ENCODE data around the gene FZD10. TPM values are rescaled to one million over a fixed set of nuclear protein-coding genes. Genes with fewer than 3 reads are reported as not detected.

The FZD10 gene
- total RNA-seq, 2 donors from 2014 or later: under 0.01 to 0.52 TPM

- 17 to 29% methylated on average over 15 of the region's 15 CpGs for WGBS, 2 donors
- ATAC-seq: no peak
- intact Hi-C loops (cut with DNase I): no loop called here
- H3K4me1 ChIP-seq: peaks cover 14% of the 10 kb centered on the region
- no peak overlapping the region for H3K4me3 ChIP-seq
- DNase-seq: no peak
- no peaks in the 10 kb centered on the region for H3K36me3 ChIP-seq (replicated peaks in 1 of 2; ENCODE audit: insufficient read depth in 1 of 2, low read depth in 2 of 2)
- TF ChIP-seq CTCF (IDR thresholded peaks at IDR 0.05): no peak
- TF ChIP-seq POLR2A (IDR thresholded peaks at IDR 0.05): no peak
- no peak overlapping the region for H3K27ac ChIP-seq
- H3K27me3 ChIP-seq: peaks cover 0 to 11% of the 10 kb centered on the region in 2 donors
- no peaks in the 10 kb centered on the region for H3K9me3 ChIP-seq
These were observed 4.1 kb upstream of the FZD10 start for GRCh38 chr12:130157998-130158753.

- Histone ChIP-seq H3K4me3 (no peak overlapping the region), H3K27ac (no peak overlapping the region), H3K9me3 (no peaks in the 10 kb centered on the region), H3K27me3 (peaks cover 0 to 11% of the 10 kb centered on the region in 2 donors), H3K36me3 (replicated peaks in 1 of 2; ENCODE audit: insufficient read depth in 1 of 2, low read depth in 2 of 2) (no peaks in the 10 kb centered on the region), H3K4me1 (peaks cover 14% of the 10 kb centered on the region)
- no peak for DNase-seq
- TF ChIP-seq POLR2A (IDR thresholded peaks at IDR 0.05) (no peak), CTCF (IDR thresholded peaks at IDR 0.05) (no peak)
- WGBS, 2 donors: 47 to 58% methylated on average over 7 of the region's 7 CpGs
- intact Hi-C loops (cut with DNase I): no loop called here
- no peak for ATAC-seq
These were observed 3.6 kb upstream of the FZD10 start for GRCh38 chr12:130158754-130159059.

GRCh38 chr12:130160306-130160705 lies 2.0 kb upstream of the FZD10 start:
- H3K27ac ChIP-seq: no peak overlapping the region
- intact Hi-C loops (cut with DNase I): no loop called here
- 22 to 30% methylated on average over 7 of the region's 7 CpGs for WGBS, 2 donors

GRCh38 chr12:130160711-130161231 lies 1.5 kb upstream of the FZD10 start:
- H3K4me3 ChIP-seq: no peak overlapping the region
- intact Hi-C loops (cut with DNase I): no loop called here
- WGBS, 2 donors: 2 to 7% methylated on average over 19 to 43 of the region's 44 CpGs

More at GRCh38 chr12:130160306-130160705, 2.0 kb upstream of the FZD10 start:
- peaks cover 0 to 11% of the 10 kb centered on the region in 2 donors for H3K27me3 ChIP-seq
- H3K9me3 ChIP-seq: no peaks in the 10 kb centered on the region
- ATAC-seq: no peak
- no peak overlapping the region for H3K4me3 ChIP-seq
- H3K36me3 ChIP-seq (replicated peaks in 1 of 2; ENCODE audit: insufficient read depth in 1 of 2, low read depth in 2 of 2): no peaks in the 10 kb centered on the region
- no peak for TF ChIP-seq CTCF (IDR thresholded peaks at IDR 0.05)
- no peak for TF ChIP-seq POLR2A (IDR thresholded peaks at IDR 0.05)
- peaks cover 14% of the 10 kb centered on the region for H3K4me1 ChIP-seq
- DNase-seq: no peak

More at GRCh38 chr12:130160711-130161231, 1.5 kb upstream of the FZD10 start:
- H3K27me3 ChIP-seq: peaks cover 0 to 7% of the 10 kb centered on the region in 2 donors
- DNase-seq (no peak), ATAC-seq (no peak)
- H3K4me1 ChIP-seq: peaks cover 14% of the 10 kb centered on the region
- H3K36me3 ChIP-seq (replicated peaks in 1 of 2; ENCODE audit: insufficient read depth in 1 of 2, low read depth in 2 of 2): no peaks in the 10 kb centered on the region
- no peak overlapping the region for H3K27ac ChIP-seq
- TF ChIP-seq CTCF (IDR thresholded peaks at IDR 0.05) (no peak), POLR2A (IDR thresholded peaks at IDR 0.05) (no peak)
- H3K9me3 ChIP-seq: no peaks in the 10 kb centered on the region

Data from body of pancreas (tissue), 4 donors.